Panc1 (cell line): ENCODE measurements around the gene ENTHD1. TPM values are rescaled to one million over a fixed set of nuclear protein-coding genes. Genes with fewer than 3 reads are reported as not detected.

Experiments used
- ATAC-seq: fragments of 200-7000 bp; cut with Tn5 transposase; 2 replicates; pipeline ENCODE4 v1.9.1; 2020; ENCODE audit warnings: mild to moderate bottlenecking, moderate library complexity
- BruUV-seq: library from RNA; stranded (reverse); fragments of 400-500 nt; replicated peaks from 2 replicates; lab custom pipeline; 2021; lab: Mats Ljungman, UMichigan
- CTCF ChIA-PET: fragments of 300-600 bp; sonication (Branson Sonifier 250); formaldehyde crosslinking; loops from one replicate; lab custom pipeline; 2022; ENCODE audit warnings: antibody characterized with exemption; lab: Charles Lee
- POLR2A ChIA-PET: fragments of 300-600 bp; sonication (Branson Sonifier 250); formaldehyde crosslinking; loops from one replicate; lab custom pipeline; 2022; ENCODE audit warnings: antibody characterized with exemption; lab: Charles Lee
- DNase-seq: peaks from one replicate; pipeline ENCODE4 v3.0.0-alpha.2; 2010; ENCODE audit warnings: low read depth, low spot score
- H3K27ac ChIP-seq: 2 replicates; pipeline ENCODE4 v1.5.1; 2011; ENCODE audit warnings: mild to moderate bottlenecking, low read length, inconsistent platforms
- H3K27me3 ChIP-seq: fragments of 200-500 bp; sonication (Bioruptor generic); 2 replicates; pipeline ENCODE4 v1.6.0; 2014; ENCODE audit warnings: low read length, inconsistent platforms; ENCODE audit not compliant: control insufficient read depth, insufficient read depth
- H3K36me3 ChIP-seq: fragments of 200-500 bp; sonication (Bioruptor generic); 2 replicates; pipeline ENCODE4 v1.5.1; 2014; ENCODE audit warnings: inconsistent platforms, mild to moderate bottlenecking, low read length, moderate library complexity; ENCODE audit not compliant: control insufficient read depth, insufficient read depth
- H3K4me1 ChIP-seq: 2 replicates; pipeline ENCODE4 v1.5.1; 2011; ENCODE audit warnings: inconsistent platforms, mild to moderate bottlenecking, low read length, moderate library complexity; ENCODE audit not compliant: control insufficient read depth, insufficient read depth
- H3K4me3 ChIP-seq, 2 experiments: 2 replicates each; pipeline ENCODE4 v1.5.1; 2011 to 2012; ENCODE audit warnings: low read depth in 2 of 2, low read length in 2 of 2, mild to moderate bottlenecking in 2 of 2, inconsistent platforms in 1 of 2, moderate library complexity in 1 of 2
- H3K9me3 ChIP-seq: fragments of 200-500 bp; sonication (Bioruptor generic); 2 replicates; pipeline ENCODE4 v1.5.1; 2014; ENCODE audit warnings: low read depth, mild to moderate bottlenecking, inconsistent platforms, low read length, moderate library complexity; ENCODE audit not compliant: control insufficient read depth, insufficient read depth
- POLR2AphosphoS5 ChIP-seq: IDR thresholded peaks from 2 replicates; pipeline ENCODE4 v1.6.1; 2012; ENCODE audit warnings: mild to moderate bottlenecking, low read depth, low read length, moderate library complexity
- SIN3A ChIP-seq: IDR thresholded peaks from 2 replicates; pipeline ENCODE4 v1.6.1; 2012; ENCODE audit warnings: low read depth, mild to moderate bottlenecking, low read length, moderate library complexity, borderline replicate concordance; ENCODE audit not compliant: insufficient read depth
- TCF7L2 ChIP-seq: IDR thresholded peaks from 2 replicates; pipeline ENCODE4 v1.6.1; 2011; ENCODE audit warnings: mild to moderate bottlenecking, low read depth, low read length, inconsistent platforms
- in situ Hi-C: cut with HindIII; loops from 2 replicates; pipeline ENCODE4 v1.10.0; 2016; ENCODE audit warnings: low sequenced_read_pairs, low pct_unique_long_range_greater_than_20kb
- intact Hi-C: fragments of 100-400 bp; cut with micrococcal nuclease; formaldehyde crosslinking; loops from one replicate; pipeline ENCODE4 v1.10.0; 2022; ENCODE audit not compliant: unreplicated experiment
- total RNA-seq: library from RNA; stranded (reverse); gene quantifications from one replicate; pipeline ENCODE4 v1.2.1, GENCODE V29; 2021; ENCODE audit not compliant: unreplicated experiment
- TF ChIP-seq, protein P1 (sequence below), 2 experiments: IDR thresholded peaks; 2 replicates each; pipeline ENCODE4 v1.6.1; 2011 to 2012; ENCODE audit warnings: low read depth in 2 of 2, control low read depth in 1 of 2, low read length in 1 of 2, mild to moderate bottlenecking in 1 of 2, moderate library complexity in 1 of 2; ENCODE audit not compliant: insufficient read depth in 1 of 2
- TF ChIP-seq, protein P2 (sequence below): fragments of 450-650 bp; IDR thresholded peaks from 2 replicates; pipeline ENCODE4 v1.5.1; 2017; ENCODE audit warnings: mild to moderate bottlenecking

The ENTHD1 gene
- total RNA-seq, 1 experiment from 2014 or later: not detected

DNA sequence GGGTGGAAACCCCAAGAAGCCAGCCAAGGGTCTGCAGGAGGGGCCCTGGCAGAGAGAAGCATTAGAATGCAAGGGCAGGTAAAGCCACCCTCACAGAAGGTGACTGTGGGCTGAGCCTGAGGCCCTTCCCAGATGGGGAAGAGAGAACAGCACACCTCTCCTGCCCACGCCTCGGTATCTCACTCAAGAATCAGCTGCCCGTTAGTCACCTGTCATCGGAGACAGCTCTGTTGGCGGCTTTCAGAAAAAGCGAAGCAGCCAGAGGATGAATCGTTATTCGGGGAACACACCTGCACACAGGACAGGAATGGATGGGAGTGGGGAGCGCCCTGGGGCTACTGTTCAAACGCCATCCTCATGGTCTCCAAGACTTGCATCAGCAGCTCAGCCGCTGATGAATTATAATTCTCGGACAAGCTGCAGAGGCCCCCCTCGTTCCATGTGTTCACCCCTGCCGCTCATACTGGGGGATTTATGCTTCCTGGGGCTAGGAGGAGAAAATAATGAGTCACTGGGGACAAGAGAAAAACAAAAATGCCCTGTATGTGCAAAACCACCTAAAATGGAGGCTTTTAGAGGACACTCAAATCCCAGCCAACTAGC lies 45.0 kb upstream of the ENTHD1 start:
- Histone ChIP-seq H3K27me3 (peaks cover 4% of the 10 kb centered on the region), H3K36me3 (no peaks in the 10 kb centered on the region), H3K4me3 (no peak overlapping the region), H3K9me3 (no peaks in the 10 kb centered on the region), H3K27ac (no peak overlapping the region), H3K4me1 (no peaks in the 10 kb centered on the region)
- TF ChIP-seq SIN3A (no peak), POLR2AphosphoS5 (no peak), TCF7L2 (no peak)
- DNase-seq (no peak), ATAC-seq (no peak)
- BruUV-seq: no TSS peak
- in situ Hi-C loops (no loop called here), intact Hi-C loops (no loop called here)
- CTCF ChIA-PET: no interaction called here
- POLR2A ChIA-PET: no interaction called here

DNA sequence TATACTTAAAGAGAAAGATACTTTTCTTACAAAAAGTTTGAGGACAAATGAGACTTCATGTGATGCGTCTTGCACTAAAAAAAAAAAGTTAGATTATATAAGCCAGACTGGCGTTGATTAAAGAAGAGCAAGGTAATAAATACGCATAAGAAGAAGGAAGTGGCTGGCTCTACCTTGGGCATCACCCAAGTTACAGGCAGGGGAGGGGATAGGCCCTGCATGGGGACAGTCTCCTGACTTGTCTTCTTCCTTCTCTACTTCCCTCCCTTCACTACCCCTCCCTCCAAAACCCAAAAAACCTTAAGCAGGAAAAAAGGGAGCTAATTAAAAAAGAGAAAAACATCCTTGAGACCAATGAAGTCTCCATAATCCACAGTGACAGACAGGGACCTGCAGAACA lies 44.3 kb upstream of the ENTHD1 start:
- in situ Hi-C loops (no loop called here), intact Hi-C loops (no loop called here)
- ATAC-seq: no peak
- POLR2A ChIA-PET: no interaction called here
- H3K36me3 ChIP-seq: no peaks in the 10 kb centered on the region
- CTCF ChIA-PET: no interaction called here
- no peak overlapping the region for H3K27ac ChIP-seq
- DNase-seq: no peak
- no peak overlapping the region for H3K4me3 ChIP-seq
- no peaks in the 10 kb centered on the region for H3K4me1 ChIP-seq
- no TSS peak for BruUV-seq
- peaks cover 4% of the 10 kb centered on the region for H3K27me3 ChIP-seq
- TF ChIP-seq, protein P1, sequence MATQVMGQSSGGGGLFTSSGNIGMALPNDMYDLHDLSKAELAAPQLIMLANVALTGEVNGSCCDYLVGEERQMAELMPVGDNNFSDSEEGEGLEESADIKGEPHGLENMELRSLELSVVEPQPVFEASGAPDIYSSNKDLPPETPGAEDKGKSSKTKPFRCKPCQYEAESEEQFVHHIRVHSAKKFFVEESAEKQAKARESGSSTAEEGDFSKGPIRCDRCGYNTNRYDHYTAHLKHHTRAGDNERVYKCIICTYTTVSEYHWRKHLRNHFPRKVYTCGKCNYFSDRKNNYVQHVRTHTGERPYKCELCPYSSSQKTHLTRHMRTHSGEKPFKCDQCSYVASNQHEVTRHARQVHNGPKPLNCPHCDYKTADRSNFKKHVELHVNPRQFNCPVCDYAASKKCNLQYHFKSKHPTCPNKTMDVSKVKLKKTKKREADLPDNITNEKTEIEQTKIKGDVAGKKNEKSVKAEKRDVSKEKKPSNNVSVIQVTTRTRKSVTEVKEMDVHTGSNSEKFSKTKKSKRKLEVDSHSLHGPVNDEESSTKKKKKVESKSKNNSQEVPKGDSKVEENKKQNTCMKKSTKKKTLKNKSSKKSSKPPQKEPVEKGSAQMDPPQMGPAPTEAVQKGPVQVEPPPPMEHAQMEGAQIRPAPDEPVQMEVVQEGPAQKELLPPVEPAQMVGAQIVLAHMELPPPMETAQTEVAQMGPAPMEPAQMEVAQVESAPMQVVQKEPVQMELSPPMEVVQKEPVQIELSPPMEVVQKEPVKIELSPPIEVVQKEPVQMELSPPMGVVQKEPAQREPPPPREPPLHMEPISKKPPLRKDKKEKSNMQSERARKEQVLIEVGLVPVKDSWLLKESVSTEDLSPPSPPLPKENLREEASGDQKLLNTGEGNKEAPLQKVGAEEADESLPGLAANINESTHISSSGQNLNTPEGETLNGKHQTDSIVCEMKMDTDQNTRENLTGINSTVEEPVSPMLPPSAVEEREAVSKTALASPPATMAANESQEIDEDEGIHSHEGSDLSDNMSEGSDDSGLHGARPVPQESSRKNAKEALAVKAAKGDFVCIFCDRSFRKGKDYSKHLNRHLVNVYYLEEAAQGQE (IDR thresholded peaks at IDR 0.05; ENCODE audit: insufficient read depth in 1 of 2, low read depth in 2 of 2, low read length in 1 of 2): no peak
- TF ChIP-seq POLR2AphosphoS5 (no peak), TCF7L2 (no peak), SIN3A (no peak)
- TF ChIP-seq, protein P2, sequence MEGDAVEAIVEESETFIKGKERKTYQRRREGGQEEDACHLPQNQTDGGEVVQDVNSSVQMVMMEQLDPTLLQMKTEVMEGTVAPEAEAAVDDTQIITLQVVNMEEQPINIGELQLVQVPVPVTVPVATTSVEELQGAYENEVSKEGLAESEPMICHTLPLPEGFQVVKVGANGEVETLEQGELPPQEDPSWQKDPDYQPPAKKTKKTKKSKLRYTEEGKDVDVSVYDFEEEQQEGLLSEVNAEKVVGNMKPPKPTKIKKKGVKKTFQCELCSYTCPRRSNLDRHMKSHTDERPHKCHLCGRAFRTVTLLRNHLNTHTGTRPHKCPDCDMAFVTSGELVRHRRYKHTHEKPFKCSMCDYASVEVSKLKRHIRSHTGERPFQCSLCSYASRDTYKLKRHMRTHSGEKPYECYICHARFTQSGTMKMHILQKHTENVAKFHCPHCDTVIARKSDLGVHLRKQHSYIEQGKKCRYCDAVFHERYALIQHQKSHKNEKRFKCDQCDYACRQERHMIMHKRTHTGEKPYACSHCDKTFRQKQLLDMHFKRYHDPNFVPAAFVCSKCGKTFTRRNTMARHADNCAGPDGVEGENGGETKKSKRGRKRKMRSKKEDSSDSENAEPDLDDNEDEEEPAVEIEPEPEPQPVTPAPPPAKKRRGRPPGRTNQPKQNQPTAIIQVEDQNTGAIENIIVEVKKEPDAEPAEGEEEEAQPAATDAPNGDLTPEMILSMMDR: no peak
- H3K9me3 ChIP-seq: no peaks in the 10 kb centered on the region

DNA sequence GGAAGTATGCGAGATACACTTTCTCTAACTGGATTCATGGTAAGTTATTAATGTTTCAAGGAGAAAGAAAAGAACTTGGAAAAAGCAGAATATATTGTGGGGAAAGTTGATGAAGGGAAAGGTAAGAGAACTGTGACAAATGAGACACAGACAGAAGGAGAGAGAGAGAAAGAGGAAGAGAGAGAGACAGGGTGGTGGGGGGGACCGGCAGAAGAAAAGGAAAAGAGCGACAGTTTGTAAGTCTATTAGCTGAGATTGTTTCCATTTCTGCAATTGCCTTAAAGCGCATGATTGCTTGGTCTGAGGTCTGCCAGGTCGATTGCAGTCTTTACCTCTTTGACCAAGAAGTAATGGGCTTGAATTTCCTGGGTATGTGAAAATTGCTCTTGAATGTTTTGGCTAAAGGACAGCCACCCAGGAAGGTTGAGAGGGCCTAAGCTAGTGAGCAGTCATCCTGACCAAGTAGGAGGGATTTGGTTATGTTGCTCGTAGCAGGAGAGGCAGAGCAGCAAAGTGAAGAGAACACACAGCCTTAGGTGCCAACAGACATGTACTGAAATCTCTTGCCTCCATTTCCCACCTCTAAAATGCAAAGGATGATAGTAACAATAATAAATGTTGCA lies 43.1 kb upstream of the ENTHD1 start:
- H3K36me3 ChIP-seq: no peaks in the 10 kb centered on the region
- H3K4me1 ChIP-seq: no peaks in the 10 kb centered on the region
- no peaks in the 10 kb centered on the region for H3K9me3 ChIP-seq
- no peak for TF ChIP-seq SIN3A
- no peak for TF ChIP-seq POLR2AphosphoS5
- no peak for TF ChIP-seq TCF7L2
- TF ChIP-seq, protein P1 (IDR thresholded peaks at IDR 0.05; ENCODE audit: insufficient read depth in 1 of 2, low read depth in 2 of 2, low read length in 1 of 2): no peak
- TF ChIP-seq, protein P2: no peak
- POLR2A ChIA-PET: no interaction called here
- no TSS peak for BruUV-seq
- DNase-seq (no peak), ATAC-seq (no peak)
- H3K27ac ChIP-seq: no peak overlapping the region
- in situ Hi-C loops: no loop called here
- peaks cover 6% of the 10 kb centered on the region for H3K27me3 ChIP-seq
- intact Hi-C loops: no loop called here
- H3K4me3 ChIP-seq: no peak overlapping the region
- CTCF ChIA-PET: no interaction called here
